ENCODE measurements around the gene RIPOR2.

Gene RIPOR2

DNA sequence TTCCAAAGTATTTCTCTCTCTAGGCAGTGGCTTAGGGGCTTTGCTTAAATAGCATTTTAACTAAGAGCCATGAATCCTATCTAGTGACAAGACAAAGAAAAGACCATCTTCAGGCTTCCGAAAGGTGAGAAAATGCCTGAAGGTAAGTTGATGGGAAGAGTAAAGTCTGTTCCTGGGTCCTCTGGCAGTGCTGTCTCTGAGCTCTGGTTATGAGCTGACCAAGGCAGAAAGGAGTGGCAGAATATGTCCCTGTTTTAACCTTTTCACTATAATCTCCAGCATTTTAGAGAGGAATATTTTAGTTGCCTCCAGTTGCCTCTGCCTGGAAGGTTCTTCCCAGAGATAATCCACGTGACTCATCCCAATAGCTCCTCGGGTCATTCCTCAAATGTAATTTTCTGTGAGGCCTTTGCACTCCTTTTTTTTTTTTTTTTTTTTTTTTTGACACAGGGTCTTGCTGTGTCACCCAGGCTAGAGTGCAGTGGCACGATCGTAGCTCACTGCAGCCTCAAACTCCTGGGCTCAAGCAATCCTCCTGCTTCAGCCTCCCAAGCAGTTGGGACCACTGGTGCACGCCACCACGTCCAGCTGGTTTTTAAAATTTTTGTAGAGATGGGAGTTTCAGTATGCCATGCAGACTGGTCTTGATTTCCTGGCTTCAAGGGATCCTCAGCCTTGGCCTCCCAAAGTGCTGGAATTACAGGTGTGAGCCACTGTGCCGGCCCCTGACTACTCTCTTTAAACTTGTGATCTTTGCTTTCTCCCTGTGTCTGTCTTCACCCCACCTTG, 133.3 kb downstream of the RIPOR2 start:
- no peak overlapping the region for H3K4me3 ChIP-seq (ENCODE audit: low read depth, low read length)
- TF ChIP-seq, protein P1, sequence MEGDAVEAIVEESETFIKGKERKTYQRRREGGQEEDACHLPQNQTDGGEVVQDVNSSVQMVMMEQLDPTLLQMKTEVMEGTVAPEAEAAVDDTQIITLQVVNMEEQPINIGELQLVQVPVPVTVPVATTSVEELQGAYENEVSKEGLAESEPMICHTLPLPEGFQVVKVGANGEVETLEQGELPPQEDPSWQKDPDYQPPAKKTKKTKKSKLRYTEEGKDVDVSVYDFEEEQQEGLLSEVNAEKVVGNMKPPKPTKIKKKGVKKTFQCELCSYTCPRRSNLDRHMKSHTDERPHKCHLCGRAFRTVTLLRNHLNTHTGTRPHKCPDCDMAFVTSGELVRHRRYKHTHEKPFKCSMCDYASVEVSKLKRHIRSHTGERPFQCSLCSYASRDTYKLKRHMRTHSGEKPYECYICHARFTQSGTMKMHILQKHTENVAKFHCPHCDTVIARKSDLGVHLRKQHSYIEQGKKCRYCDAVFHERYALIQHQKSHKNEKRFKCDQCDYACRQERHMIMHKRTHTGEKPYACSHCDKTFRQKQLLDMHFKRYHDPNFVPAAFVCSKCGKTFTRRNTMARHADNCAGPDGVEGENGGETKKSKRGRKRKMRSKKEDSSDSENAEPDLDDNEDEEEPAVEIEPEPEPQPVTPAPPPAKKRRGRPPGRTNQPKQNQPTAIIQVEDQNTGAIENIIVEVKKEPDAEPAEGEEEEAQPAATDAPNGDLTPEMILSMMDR (IDR thresholded peaks at IDR 0.05; ENCODE audit: low read depth, low read length): no peak

DNA sequence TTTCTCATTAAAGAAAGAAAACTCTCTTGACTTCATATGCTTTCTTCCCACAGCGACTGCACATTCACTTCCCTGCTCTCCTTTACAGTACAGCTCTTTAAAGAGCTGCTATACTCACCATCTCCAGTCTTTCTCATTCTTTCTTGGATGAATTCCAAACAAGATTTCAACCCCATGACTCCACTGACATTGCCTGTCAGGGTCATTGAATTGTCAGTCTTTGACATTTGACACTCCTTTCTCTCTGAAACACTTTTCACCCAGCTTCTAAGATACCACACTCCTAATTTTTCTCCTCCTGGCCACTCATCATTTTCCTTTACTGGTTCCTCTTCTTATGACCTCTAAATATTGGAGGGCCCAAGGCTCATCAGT, 136.2 kb downstream of the RIPOR2 start:
- TF ChIP-seq, protein P1 (IDR thresholded peaks at IDR 0.05; ENCODE audit: low read depth, low read length): no peak
- no peak overlapping the region for H3K4me3 ChIP-seq (ENCODE audit: low read depth, low read length)

DNA sequence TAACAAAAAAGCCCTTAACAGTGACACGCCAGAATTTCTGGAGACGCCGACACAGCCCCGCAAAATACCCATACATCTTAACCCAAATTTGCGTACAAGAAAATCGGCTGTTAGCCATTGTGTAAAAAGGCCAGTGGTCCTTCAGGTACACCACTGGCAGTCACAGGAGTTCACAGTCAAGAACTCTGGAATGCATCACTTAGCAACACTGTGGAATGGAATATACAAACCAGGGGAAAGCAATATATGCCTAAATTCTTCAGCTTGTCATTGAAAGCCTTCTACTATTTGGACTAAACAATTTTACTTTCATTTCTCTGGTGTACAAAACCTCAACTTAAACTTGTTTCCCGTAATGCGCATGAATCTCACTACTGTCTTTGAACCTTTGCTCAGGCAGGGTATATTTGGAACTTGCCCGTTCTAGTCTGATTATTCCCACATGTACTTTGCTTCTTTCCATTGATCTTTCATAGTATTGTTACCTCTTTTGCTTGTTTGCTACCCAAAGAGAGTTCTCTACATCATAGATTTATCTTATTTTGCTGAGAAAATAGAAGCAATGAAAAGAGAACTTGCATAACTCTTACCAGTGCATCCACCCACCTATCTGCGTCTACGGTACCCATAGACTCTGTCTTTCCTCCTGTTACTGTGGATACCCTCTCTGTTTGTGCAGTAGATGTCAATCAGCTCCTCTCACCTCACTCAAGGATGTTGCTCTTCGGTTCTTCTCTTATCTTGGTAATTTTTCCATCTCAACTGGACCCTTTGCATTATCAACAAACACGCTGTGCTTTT, 136.8 kb downstream of the RIPOR2 start, which contains the start of gene ARMH2:
TSS of gene ARMH2 (minus strand) at position 178 of the 801 bp plus-strand sequence. CDS start at position 118, 60 bp downstream.
- TF ChIP-seq, protein P1 (IDR thresholded peaks at IDR 0.05; ENCODE audit: low read depth, low read length): no peak
- H3K4me3 ChIP-seq (ENCODE audit: low read depth, low read length): no peak within 1 kb of the TSS

DNA sequence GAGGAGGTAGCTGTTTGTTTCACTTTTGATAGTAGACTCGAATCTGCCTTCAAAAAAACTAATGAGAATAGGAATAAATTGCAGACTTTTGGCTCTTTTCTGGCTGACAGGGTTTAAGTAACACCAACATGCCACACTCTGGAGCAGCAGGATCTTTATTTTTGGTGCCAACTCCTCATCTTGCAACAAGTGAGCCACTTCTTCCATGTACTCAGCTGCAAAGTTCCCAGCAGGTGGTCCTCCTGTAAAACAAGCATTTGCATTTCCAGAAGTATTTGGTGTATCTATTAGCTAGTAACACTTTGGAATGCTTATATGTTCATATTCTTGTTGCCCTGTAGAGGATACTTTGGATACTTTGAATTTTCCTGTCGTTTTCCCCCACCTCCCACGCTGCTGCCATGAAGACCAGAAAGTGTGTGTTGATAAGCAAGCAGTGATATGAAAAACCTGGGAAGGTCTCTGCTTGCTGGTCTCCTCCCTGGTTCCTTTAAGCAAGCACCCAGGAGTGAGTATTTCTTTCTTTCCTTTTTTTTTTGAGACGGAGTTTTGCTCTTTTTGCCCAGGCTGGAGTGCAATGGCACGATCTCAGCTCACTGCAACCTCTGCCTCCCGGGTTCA, 138.1 kb downstream of the RIPOR2 start:
- H3K4me3 ChIP-seq (ENCODE audit: low read depth, low read length): no peak overlapping the region
- TF ChIP-seq, protein P1 (IDR thresholded peaks at IDR 0.05; ENCODE audit: low read depth, low read length): no peak

DNA sequence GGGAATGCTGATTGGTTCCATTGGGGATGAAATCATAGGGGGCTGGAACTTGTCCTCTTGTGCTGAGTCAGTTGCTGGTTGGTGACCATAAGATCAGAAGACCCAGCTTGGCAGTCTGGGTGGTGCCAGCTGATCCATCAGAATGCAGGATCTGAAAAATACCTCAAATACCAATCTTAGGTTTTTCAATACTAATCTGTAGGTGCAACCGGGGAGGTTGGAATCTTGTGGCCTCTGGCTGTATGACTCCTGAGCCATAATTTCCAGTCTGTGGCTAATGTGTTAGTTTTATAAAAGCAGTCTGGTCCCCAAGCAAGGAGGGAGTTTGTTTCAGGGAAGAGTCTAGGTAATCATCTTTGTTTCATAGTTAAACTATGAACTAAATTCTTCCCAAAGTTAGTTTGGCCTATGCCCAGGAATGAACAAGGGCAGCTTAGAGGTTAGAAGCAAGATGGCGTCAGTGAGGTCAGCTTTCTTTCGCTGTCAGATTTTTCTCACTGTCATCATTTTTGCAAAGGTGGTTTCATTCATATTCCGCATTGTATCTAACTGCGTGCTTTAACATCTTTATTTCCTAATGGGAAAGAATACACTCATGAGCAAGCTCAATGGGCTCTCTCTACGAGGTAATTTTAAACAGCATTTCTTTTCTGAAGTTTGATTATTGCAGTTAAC, 139.0 kb downstream of the RIPOR2 start:
- no peak overlapping the region for H3K4me3 ChIP-seq (ENCODE audit: low read depth, low read length)
- TF ChIP-seq, protein P1 (IDR thresholded peaks at IDR 0.05; ENCODE audit: low read depth, low read length): no peak

DNA sequence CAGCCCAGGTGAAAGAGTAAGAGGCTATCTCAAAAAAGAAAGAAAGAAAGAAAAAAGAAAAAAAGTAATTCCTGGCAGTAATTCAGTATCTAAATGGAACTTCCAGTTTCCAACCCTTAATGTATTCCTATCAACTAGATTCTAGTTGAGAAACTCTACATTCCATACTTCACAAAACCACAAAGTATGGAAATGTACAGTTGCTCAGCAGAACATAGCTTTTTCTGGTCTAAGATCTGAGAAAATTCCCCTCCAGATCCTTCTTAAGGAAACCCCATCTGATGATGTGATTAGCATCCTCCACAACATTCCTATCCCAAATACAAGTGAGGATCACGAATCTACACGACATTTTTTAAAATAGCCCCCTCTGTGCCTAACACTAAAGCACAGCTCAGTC, 140.7 kb downstream of the RIPOR2 start:
- H3K4me3 ChIP-seq (ENCODE audit: low read depth, low read length): no peak overlapping the region
- TF ChIP-seq, protein P1 (IDR thresholded peaks at IDR 0.05; ENCODE audit: low read depth, low read length): no peak

All from WI38 (cell line).